Heart left ventricle (tissue), 13 donors: ENCODE measurements around the gene HMGCS2.

Source experiments
- POLR2A ChIP-seq, 2 donors: fragments of 450-650 bp; IDR thresholded peaks; one replicate each; pipeline ENCODE4 v1.6.1; 2017; ENCODE audit warnings: antibody characterized with exemption in 2 of 2, mild to moderate bottlenecking in 2 of 2, moderate library complexity in 2 of 2
- TF ChIP-seq, protein P1 (sequence below), 12 donors: fragments of 200-600 bp; sonication (generic) in 4 of 12; IDR thresholded peaks; one replicate each; pipeline versions ENCODE4 v1.5.0 to v1.8.0; 2018 to 2022; ENCODE audit warnings: antibody characterized with exemption in 12 of 12, mild to moderate bottlenecking in 5 of 12
- donor health status: ischemic (EF 13 %, LVEDD 7.1; RV severe dilation, severe dysfunction).
- donor health status: DM: no; HTN: yes; CAD: no.
- donor health status: DM: no; HTN: no; CAD: no.
- donor health status: ischemic (EF 25% LVEDD 6.9; RV normal size, moderate dysfunction).
- donor health status: ischemic (EF 25% LVEDD 5.7; RV mildly dilated, moderate dysfunction).
- donor health status: ischemic (EF 35%, LVEDD 5.7; RV mildly dilated, moderate dysfunction).
- donor health status: nonischemic (EF 11% LVEDD 7.7; RV severe dilation, severe dysfunction).
- donor health status: DM: yes; HTN: yes; CAD: no.
- donor health status: PGD.
- donor health status: ischemic (EF 29% LVEDD 5.4; RV normal size, mild dysfunction).
- donor health status: nonischemic (EF 23%, LVEDD 6.1; RV moderate dilation, normal function).

DNA sequence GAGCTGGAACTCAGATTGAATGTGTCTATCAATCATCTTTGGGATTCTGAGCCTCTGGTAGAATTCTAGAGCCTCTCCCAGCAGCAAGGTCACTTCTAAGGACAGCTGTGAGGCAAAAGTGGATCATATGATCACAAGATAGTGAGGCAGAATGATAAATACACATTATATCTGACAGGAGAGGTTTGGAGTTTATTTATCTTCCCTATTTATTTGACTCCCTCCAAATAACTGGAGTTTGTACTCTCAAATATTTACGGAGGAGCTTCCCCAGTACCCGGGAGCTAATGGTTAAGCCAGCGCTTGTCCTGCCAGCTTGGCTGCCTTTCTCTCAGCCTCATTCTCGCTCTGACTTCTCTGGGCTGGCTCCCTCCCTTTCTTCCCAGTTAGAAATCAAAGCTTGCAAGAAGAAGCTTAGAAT is 2.3 kb downstream of the HMGCS2 start:
- TF ChIP-seq, protein P1, sequence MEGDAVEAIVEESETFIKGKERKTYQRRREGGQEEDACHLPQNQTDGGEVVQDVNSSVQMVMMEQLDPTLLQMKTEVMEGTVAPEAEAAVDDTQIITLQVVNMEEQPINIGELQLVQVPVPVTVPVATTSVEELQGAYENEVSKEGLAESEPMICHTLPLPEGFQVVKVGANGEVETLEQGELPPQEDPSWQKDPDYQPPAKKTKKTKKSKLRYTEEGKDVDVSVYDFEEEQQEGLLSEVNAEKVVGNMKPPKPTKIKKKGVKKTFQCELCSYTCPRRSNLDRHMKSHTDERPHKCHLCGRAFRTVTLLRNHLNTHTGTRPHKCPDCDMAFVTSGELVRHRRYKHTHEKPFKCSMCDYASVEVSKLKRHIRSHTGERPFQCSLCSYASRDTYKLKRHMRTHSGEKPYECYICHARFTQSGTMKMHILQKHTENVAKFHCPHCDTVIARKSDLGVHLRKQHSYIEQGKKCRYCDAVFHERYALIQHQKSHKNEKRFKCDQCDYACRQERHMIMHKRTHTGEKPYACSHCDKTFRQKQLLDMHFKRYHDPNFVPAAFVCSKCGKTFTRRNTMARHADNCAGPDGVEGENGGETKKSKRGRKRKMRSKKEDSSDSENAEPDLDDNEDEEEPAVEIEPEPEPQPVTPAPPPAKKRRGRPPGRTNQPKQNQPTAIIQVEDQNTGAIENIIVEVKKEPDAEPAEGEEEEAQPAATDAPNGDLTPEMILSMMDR (IDR thresholded peaks at IDR 0.05), result no peak
- TF ChIP-seq POLR2A (IDR thresholded peaks at IDR 0.05), result no peak
